A549 (cell line): ENCODE measurements around the gene KHNYN. TPM values are rescaled to one million over a fixed set of nuclear protein-coding genes. Genes with fewer than 3 reads are reported as not detected.
"Not testable (repeated sequence)": the region's sequence is repeated elsewhere in the genome, so short reads cannot be mapped to it uniquely, and the experiment has no call there.

Experiments
- ATAC-seq, 2 experiments: fragments of 200-7000 bp in 1 of 2; fragments of >200 bp in 1 of 2; cut with Nextera tagmentation in 1 of 2; cut with Tn5 transposase in 1 of 2; 3 replicates each; pipeline versions ENCODE4 v1.8.0 to v1.9.1; 2018 to 2020; ENCODE audit warnings: mild to moderate bottlenecking in 1 of 2, moderate library complexity in 1 of 2
- CTCF ChIA-PET: fragments of 300-600 bp; sonication (Branson Sonifier 250); formaldehyde crosslinking; extraction: SDS; loops from one replicate; lab custom pipeline; 2021; ENCODE audit warnings: antibody characterized with exemption, inconsistent platforms; lab: Yijun Ruan, JAX
- POLR2A ChIA-PET: fragments of 350-600 bp; formaldehyde crosslinking; extraction: SDS; loops from one replicate; lab custom pipeline; 2021; ENCODE audit warnings: antibody characterized with exemption, inconsistent platforms; lab: Yijun Ruan, JAX
- DNase-seq, 2 experiments: peaks; one replicate each; pipeline versions ENCODE4 v3.0.0 to v3.0.0-alpha.2; 2011 to 2016; ENCODE audit warnings: low read depth in 1 of 2, low spot score in 1 of 2
- FAIRE-seq: peaks from 2 replicates; lab custom pipeline; 2011; peaks lifted over from hg19 to GRCh38; lab: Jason Lieb, UNC
- H3K27ac ChIP-seq, 2 experiments: fragments of >200 bp; sonication (Bioruptor Twin); formaldehyde crosslinking; 3 replicates each; pipeline ENCODE4 v1.5.1; 2016 to 2017
- H3K4me1 ChIP-seq: fragments of >200 bp; sonication (Bioruptor Twin); formaldehyde crosslinking; 3 replicates; pipeline ENCODE4 v1.6.1; 2016
- H3K4me2 ChIP-seq: fragments of >200 bp; sonication (Bioruptor Twin); formaldehyde crosslinking; 3 replicates; pipeline ENCODE4 v1.6.1; 2016
- H3K4me3 ChIP-seq: fragments of >200 bp; sonication (Bioruptor Twin); formaldehyde crosslinking; 3 replicates; pipeline ENCODE4 v1.5.1; 2016
- H3K9me3 ChIP-seq: fragments of >200 bp; sonication (Bioruptor Twin); formaldehyde crosslinking; 3 replicates; pipeline ENCODE4 v1.6.1; 2016
- ATOH8 ChIP-seq: fragments of 250-450 bp; sonication (Bioruptor Pico); IDR thresholded peaks from 2 replicates; pipeline ENCODE4 v1.5.0; 2020; ENCODE audit warnings: low read depth, mild to moderate bottlenecking, moderate library complexity
- CBX2 ChIP-seq: fragments of 200-600 bp; sonication (generic); IDR thresholded peaks from 2 replicates; pipeline ENCODE4 v1.6.1; 2016; ENCODE audit warnings: low read depth, mild to moderate bottlenecking, borderline replicate concordance
- CBX8 ChIP-seq: fragments of 200-600 bp; sonication (generic); IDR thresholded peaks from 2 replicates; pipeline ENCODE4 v1.6.1; 2016
- CHD2 ChIP-seq: fragments of 150-350 bp; IDR thresholded peaks from 2 replicates; pipeline ENCODE4 v1.6.1; 2014; ENCODE audit warnings: low read length; ENCODE audit not compliant: partially characterized antibody
- EP300 ChIP-seq, 2 experiments: fragments of >200 bp; sonication (Bioruptor Twin); formaldehyde crosslinking; IDR thresholded peaks; 2 replicates in 1 of 2; 3 replicates in 1 of 2; pipeline ENCODE4 v1.6.1; 2016 to 2017
- FOSB ChIP-seq: fragments of 250-450 bp; sonication (Bioruptor Pico); IDR thresholded peaks from 2 replicates; pipeline ENCODE4 v1.5.0; 2020; ENCODE audit warnings: mild to moderate bottlenecking, moderate library complexity
- FOSL2 ChIP-seq, 2 experiments: fragments of 450-650 bp in 1 of 2; fragments of >200 bp in 1 of 2; sonication (Bioruptor Twin) in 1 of 2; formaldehyde crosslinking; IDR thresholded peaks; 2 replicates each; pipeline versions ENCODE4 v1.5.0 to v1.6.1; 2016 to 2020; ENCODE audit warnings: mild to moderate bottlenecking in 1 of 2, moderate library complexity in 1 of 2
- FOXS1 ChIP-seq: fragments of 250-450 bp; sonication (Bioruptor Pico); IDR thresholded peaks from 2 replicates; pipeline ENCODE4 v1.5.0; 2020; ENCODE audit warnings: mild to moderate bottlenecking, moderate library complexity
- GATA3 ChIP-seq: IDR thresholded peaks from 2 replicates; pipeline ENCODE4 v1.6.1; 2012; ENCODE audit warnings: borderline replicate concordance
- HDAC2 ChIP-seq: fragments of 200-600 bp; sonication (generic); IDR thresholded peaks from 2 replicates; pipeline ENCODE4 v1.6.1; 2016
- HOXA7 ChIP-seq: fragments of 250-450 bp; sonication (Bioruptor Pico); IDR thresholded peaks from 2 replicates; pipeline ENCODE4 v1.5.0; 2020; ENCODE audit warnings: mild to moderate bottlenecking, moderate library complexity
- HOXB5 ChIP-seq: fragments of 250-450 bp; sonication (Bioruptor Pico); IDR thresholded peaks from 2 replicates; pipeline ENCODE4 v1.5.0; 2020; ENCODE audit warnings: mild to moderate bottlenecking, moderate library complexity
- JUN ChIP-seq, 2 experiments: fragments of >200 bp; sonication (Bioruptor Twin); formaldehyde crosslinking; IDR thresholded peaks; 2 replicates in 1 of 2; 3 replicates in 1 of 2; pipeline ENCODE4 v1.6.1; 2016 to 2017
- KDM5A ChIP-seq: fragments of 200-600 bp; sonication (generic); IDR thresholded peaks from 2 replicates; pipeline ENCODE4 v1.6.1; 2016; ENCODE audit warnings: antibody characterized with exemption, mild to moderate bottlenecking
- MYC ChIP-seq: IDR thresholded peaks from 2 replicates; pipeline ENCODE4 v1.6.1; 2012; ENCODE audit warnings: mild to moderate bottlenecking, inconsistent platforms, low read length, improper control_type of control experiment, borderline replicate concordance
- NPAS2 ChIP-seq: fragments of 250-450 bp; sonication (Bioruptor Pico); IDR thresholded peaks from 2 replicates; pipeline ENCODE4 v1.8.0; 2022; ENCODE audit warnings: mild to moderate bottlenecking, moderate library complexity, borderline replicate concordance
- NR3C1 ChIP-seq: fragments of >200 bp; sonication (Bioruptor Twin); formaldehyde crosslinking; IDR thresholded peaks from 3 replicates; pipeline ENCODE4 v1.6.1; 2017
- PHF8 ChIP-seq: fragments of 200-600 bp; sonication (generic); IDR thresholded peaks from 2 replicates; pipeline ENCODE4 v1.6.1; 2016; ENCODE audit warnings: low read depth, mild to moderate bottlenecking, antibody characterized with exemption, moderate library complexity, borderline replicate concordance
- POLR2A ChIP-seq: IDR thresholded peaks from 2 replicates; pipeline ENCODE4 v1.6.1; 2012; ENCODE audit warnings: mild to moderate bottlenecking, low read length
- POLR2AphosphoS2 ChIP-seq: conservative IDR thresholded peaks from 2 replicates; pipeline ENCODE4 v1.6.1; 2012; ENCODE audit warnings: low read length, improper control_type of control experiment, inconsistent platforms
- RAD21 ChIP-seq, 2 experiments: fragments of >200 bp in 1 of 2; sonication (Bioruptor Twin) in 1 of 2; formaldehyde crosslinking in 1 of 2; IDR thresholded peaks in 1 of 2; conservative IDR thresholded peaks in 1 of 2; 2 replicates in 1 of 2; 3 replicates in 1 of 2; pipeline ENCODE4 v1.6.1; 2012 to 2018; ENCODE audit warnings: inconsistent platforms in 1 of 2
- RARB ChIP-seq: fragments of 250-450 bp; sonication (Bioruptor Pico); IDR thresholded peaks from 2 replicates; pipeline ENCODE4 v1.8.0; 2021; ENCODE audit warnings: mild to moderate bottlenecking, moderate library complexity
- RCOR1 ChIP-seq: fragments of 150-350 bp; IDR thresholded peaks from 2 replicates; pipeline ENCODE4 v1.6.1; 2014; ENCODE audit warnings: antibody characterized with exemption, low read length, low read depth
- RFX5 ChIP-seq: fragments of 450-650 bp; IDR thresholded peaks from 2 replicates; pipeline ENCODE4 v1.7.1; 2014; ENCODE audit warnings: antibody characterized with exemption, mild to moderate bottlenecking, moderate library complexity
- SREBF2 ChIP-seq: fragments of 450-650 bp; IDR thresholded peaks from 2 replicates; pipeline ENCODE4 v1.6.1; 2014; ENCODE audit warnings: mild to moderate bottlenecking, moderate library complexity
- TFCP2L1 ChIP-seq: fragments of 250-450 bp; sonication (Bioruptor Pico); IDR thresholded peaks from 2 replicates; pipeline ENCODE4 v1.5.0; 2021; ENCODE audit warnings: mild to moderate bottlenecking
- TP53 ChIP-seq: fragments of 250-450 bp; sonication (Bioruptor Pico); IDR thresholded peaks from 2 replicates; pipeline ENCODE4 v1.5.0; 2021; ENCODE audit warnings: mild to moderate bottlenecking, moderate library complexity
- ZC3H11A ChIP-seq: fragments of 450-650 bp; IDR thresholded peaks from 2 replicates; pipeline ENCODE4 v1.6.1; 2014; ENCODE audit warnings: antibody characterized with exemption, mild to moderate bottlenecking
- ZSCAN20 ChIP-seq: fragments of 250-450 bp; sonication (Bioruptor Pico); IDR thresholded peaks from 2 replicates; pipeline ENCODE4 v1.8.0; 2022; ENCODE audit warnings: mild to moderate bottlenecking, moderate library complexity
- WGBS: methylation state at CpG from one replicate; pipeline ENCODE4 v1.1.6; 2017; ENCODE audit errors: missing lambda C conversion rate; 5-methylcytosine and 5-hydroxymethylcytosine counted together
- polyA plus RNA-seq, 4 experiments: library from polyadenylated mRNA; depleted of rRNA in 3 of 4; stranded (reverse); fragments of >200 nt; fragmentation: RNase III in 1 of 4; extraction: RNeasy Plus Mini Kit Qiagen cat#74134 plus additional on column Dnase treatment in 1 of 4; gene quantifications; 2 replicates in 3 of 4; 3 replicates in 1 of 4; pipeline ENCODE4 v1.2.3, GENCODE V29; 2011 to 2017
- TF ChIP-seq, protein P1 (sequence below): fragments of >200 bp; sonication (Bioruptor Twin); formaldehyde crosslinking; IDR thresholded peaks from 3 replicates; pipeline ENCODE4 v1.6.1; 2016
- TF ChIP-seq, protein P2 (sequence below): fragments of 250-450 bp; sonication (Bioruptor Pico); IDR thresholded peaks from 2 replicates; pipeline ENCODE4 v1.5.0; 2021; ENCODE audit warnings: mild to moderate bottlenecking, moderate library complexity, borderline replicate concordance
- TF ChIP-seq, protein P3 (sequence below): IDR thresholded peaks from 2 replicates; pipeline ENCODE4 v1.6.1; 2012

KHNYN gene
- polyA plus RNA-seq, 2 of the 4 experiments (the other 2 are of a cell fraction): 19.0 to 26.4 TPM

- Histone ChIP-seq H3K27ac (no peak overlapping the region), H3K4me2 (no peak overlapping the region), H3K4me1 (no peaks in the 10 kb centered on the region), H3K4me3 (no peak overlapping the region), H3K9me3 (no peaks in the 10 kb centered on the region)
- no peak for FAIRE-seq
- DNase-seq: no peak
- 80% methylated on average over 3 of the region's 3 CpGs for WGBS
- ATAC-seq: no peak
- TF ChIP-seq, protein P1, sequence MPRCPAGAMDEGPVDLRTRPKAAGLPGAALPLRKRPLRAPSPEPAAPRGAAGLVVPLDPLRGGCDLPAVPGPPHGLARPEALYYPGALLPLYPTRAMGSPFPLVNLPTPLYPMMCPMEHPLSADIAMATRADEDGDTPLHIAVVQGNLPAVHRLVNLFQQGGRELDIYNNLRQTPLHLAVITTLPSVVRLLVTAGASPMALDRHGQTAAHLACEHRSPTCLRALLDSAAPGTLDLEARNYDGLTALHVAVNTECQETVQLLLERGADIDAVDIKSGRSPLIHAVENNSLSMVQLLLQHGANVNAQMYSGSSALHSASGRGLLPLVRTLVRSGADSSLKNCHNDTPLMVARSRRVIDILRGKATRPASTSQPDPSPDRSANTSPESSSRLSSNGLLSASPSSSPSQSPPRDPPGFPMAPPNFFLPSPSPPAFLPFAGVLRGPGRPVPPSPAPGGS: no peak
- TF ChIP-seq TFCP2L1 (CRISPR knock-in tag): no peak
- TF ChIP-seq CBX8: no peak
- TF ChIP-seq ZSCAN20 (CRISPR knock-in tag): no peak
- TF ChIP-seq POLR2A: no peak
- TF ChIP-seq, protein P2, sequence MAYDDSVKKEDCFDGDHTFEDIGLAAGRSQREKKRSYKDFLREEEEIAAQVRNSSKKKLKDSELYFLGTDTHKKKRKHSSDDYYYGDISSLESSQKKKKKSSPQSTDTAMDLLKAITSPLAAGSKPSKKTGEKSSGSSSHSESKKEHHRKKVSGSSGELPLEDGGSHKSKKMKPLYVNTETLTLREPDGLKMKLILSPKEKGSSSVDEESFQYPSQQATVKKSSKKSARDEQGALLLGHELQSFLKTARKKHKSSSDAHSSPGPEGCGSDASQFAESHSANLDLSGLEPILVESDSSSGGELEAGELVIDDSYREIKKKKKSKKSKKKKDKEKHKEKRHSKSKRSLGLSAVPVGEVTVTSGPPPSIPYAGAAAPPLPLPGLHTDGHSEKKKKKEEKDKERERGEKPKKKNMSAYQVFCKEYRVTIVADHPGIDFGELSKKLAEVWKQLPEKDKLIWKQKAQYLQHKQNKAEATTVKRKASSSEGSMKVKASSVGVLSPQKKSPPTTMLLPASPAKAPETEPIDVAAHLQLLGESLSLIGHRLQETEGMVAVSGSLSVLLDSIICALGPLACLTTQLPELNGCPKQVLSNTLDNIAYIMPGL (CRISPR knock-in tag): no peak
- TF ChIP-seq CHD2: no peak
- TF ChIP-seq KDM5A: no peak
- no peak for TF ChIP-seq CBX2
- no peak for TF ChIP-seq RCOR1
- TF ChIP-seq, protein P3, sequence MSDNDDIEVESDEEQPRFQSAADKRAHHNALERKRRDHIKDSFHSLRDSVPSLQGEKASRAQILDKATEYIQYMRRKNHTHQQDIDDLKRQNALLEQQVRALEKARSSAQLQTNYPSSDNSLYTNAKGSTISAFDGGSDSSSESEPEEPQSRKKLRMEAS: no peak
- TF ChIP-seq ATOH8: no peak
- TF ChIP-seq TP53 (CRISPR knock-in tag): no peak
- TF ChIP-seq HOXB5: no peak
- no peak for TF ChIP-seq MYC
- TF ChIP-seq ZC3H11A: no peak
- no peak for TF ChIP-seq RARB (CRISPR knock-in tag)
- TF ChIP-seq JUN (IDR thresholded peaks at IDR 0.05): no peak
- TF ChIP-seq RAD21 (conservative IDR thresholded peaks at IDR 0.05 in 1 of 2, IDR thresholded peaks at IDR 0.05 in 1 of 2): no peak
- no peak for TF ChIP-seq RFX5
- POLR2A ChIA-PET: no interaction called here
- CTCF ChIA-PET: interaction anchor here (1.5 kb wide), 1 partner anchor 10 kb away, joined by 3 read pairs; no protein-coding TSS in a partner anchor
Measured at GRCh38 chr14:24465805-24466204, 36.1 kb downstream of the KHNYN start.

DNA sequence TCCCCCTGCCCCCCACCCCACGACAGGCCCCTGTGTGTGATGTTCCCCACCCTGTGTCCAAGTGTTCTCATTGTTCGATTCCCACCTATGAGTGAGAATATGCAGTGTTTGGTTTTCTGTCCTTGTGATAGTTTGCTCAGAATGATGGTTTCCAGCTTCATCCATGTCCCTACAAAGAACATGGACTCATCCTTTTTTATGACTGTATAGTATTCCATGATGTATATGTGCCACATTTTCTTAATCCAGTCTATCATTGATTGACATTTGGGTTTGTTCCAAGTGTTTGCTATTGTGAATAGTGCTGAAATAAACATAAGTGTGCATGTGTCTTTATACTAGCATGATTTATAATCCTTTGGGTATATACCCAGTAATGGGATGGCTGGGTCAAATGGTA lies 40.7 kb downstream of the KHNYN start:
- DNase-seq, POLR2A ChIA-PET, FAIRE-seq, ATAC-seq, H3K4me3 ChIP-seq, H3K4me1 ChIP-seq, H3K9me3 ChIP-seq, H3K4me2 ChIP-seq, H3K27ac ChIP-seq: not testable (repeated sequence)
- WGBS: 51% methylated on average over 2 of the region's 2 CpGs
- CTCF ChIA-PET: interaction anchor here (1.3 kb wide), 1 partner anchor 390 kb away, joined by 3 read pairs; no protein-coding TSS in a partner anchor

GRCh38 chr14:24473211-24473610 lies 43.5 kb downstream of the KHNYN start:
- FAIRE-seq: no peak
- WGBS: 21% methylated on average over 4 of the region's 12 CpGs
- no peak for ATAC-seq

More at GRCh38 chr14:24473211-24473610, 43.5 kb downstream of the KHNYN start:
- Histone ChIP-seq H3K9me3 (no peaks in the 10 kb centered on the region), H3K27ac (no peak overlapping the region), H3K4me2 (no peak overlapping the region), H3K4me3 (no peak overlapping the region), H3K4me1 (no peaks in the 10 kb centered on the region)
- POLR2A ChIA-PET: no interaction called here
- no peak for DNase-seq
- TF ChIP-seq POLR2A (no peak), RAD21 (conservative IDR thresholded peaks at IDR 0.05 in 1 of 2, IDR thresholded peaks at IDR 0.05 in 1 of 2) (no peak), NR3C1 (no peak), EP300 (IDR thresholded peaks at IDR 0.05) (no peak), PHF8 (no peak), HOXB5 (no peak), SREBF2 (no peak), ZSCAN20 (CRISPR knock-in tag) (no peak), MYC (no peak), KDM5A (no peak), HDAC2 (no peak), NPAS2 (no peak), HOXA7 (no peak), POLR2AphosphoS2 (no peak), FOSL2 (IDR thresholded peaks at IDR 0.05) (no peak), FOSL2 (CRISPR knock-in tag; IDR thresholded peaks at IDR 0.05) (no peak), FOSB (no peak), GATA3 (no peak), ATOH8 (no peak), FOXS1 (CRISPR knock-in tag) (no peak)
- CTCF ChIA-PET: no interaction called here
